Ishikawa (cell line): ENCODE data around the gene LINGO3.

Experiments
- CEBPB ChIP-seq: IDR thresholded peaks from 2 replicates; pipeline ENCODE4 v1.6.1; 2012
- EGR1 ChIP-seq: IDR thresholded peaks from 2 replicates; pipeline ENCODE4 v1.6.1; 2012
- EP300 ChIP-seq: IDR thresholded peaks from 2 replicates; pipeline ENCODE4 v1.6.1; 2012; ENCODE audit warnings: borderline replicate concordance
- FOXM1 ChIP-seq: IDR thresholded peaks from 2 replicates; pipeline ENCODE4 v1.6.1; 2012; ENCODE audit warnings: low read depth, borderline replicate concordance
- RAD21 ChIP-seq: IDR thresholded peaks from 2 replicates; pipeline ENCODE4 v1.6.1; 2012; ENCODE audit warnings: low read depth
- TAF1 ChIP-seq: IDR thresholded peaks from 2 replicates; pipeline ENCODE4 v1.6.1; 2012; ENCODE audit warnings: low read depth, mild to moderate bottlenecking
- TEAD4 ChIP-seq: IDR thresholded peaks from 2 replicates; pipeline ENCODE4 v1.6.1; 2012

- no peak for TF ChIP-seq EGR1
- no peak for TF ChIP-seq TEAD4
- TF ChIP-seq CEBPB = no peak
- no peak for TF ChIP-seq EP300
- TF ChIP-seq TAF1 = no peak
- TF ChIP-seq FOXM1 = no peak
- TF ChIP-seq RAD21 = no peak
These were observed 7.3 kb upstream of the LINGO3 start for GRCh38 chr19:2315121-2315817.
